HG03095 (cell line): ENCODE data around the gene NELFCD.
"Not testable (repeated sequence)": the region's sequence is repeated elsewhere in the genome, so short reads cannot be mapped to it uniquely, and the experiment has no call there.

Experiments used
- ATAC-seq: cut with Tn5 transposase; IDR thresholded peaks from one replicate; pipeline ENCODE4 v1.9.1; 2021; ENCODE audit warnings: moderate library complexity; ENCODE audit not compliant: unreplicated experiment

NELFCD gene

GRCh38 chr20:59023616-59024015, 42.6 kb downstream of the NELFCD start:
- no peak for ATAC-seq

GRCh38 chr20:59024111-59024530, 43.1 kb downstream of the NELFCD start:
- no peak for ATAC-seq

DNA sequence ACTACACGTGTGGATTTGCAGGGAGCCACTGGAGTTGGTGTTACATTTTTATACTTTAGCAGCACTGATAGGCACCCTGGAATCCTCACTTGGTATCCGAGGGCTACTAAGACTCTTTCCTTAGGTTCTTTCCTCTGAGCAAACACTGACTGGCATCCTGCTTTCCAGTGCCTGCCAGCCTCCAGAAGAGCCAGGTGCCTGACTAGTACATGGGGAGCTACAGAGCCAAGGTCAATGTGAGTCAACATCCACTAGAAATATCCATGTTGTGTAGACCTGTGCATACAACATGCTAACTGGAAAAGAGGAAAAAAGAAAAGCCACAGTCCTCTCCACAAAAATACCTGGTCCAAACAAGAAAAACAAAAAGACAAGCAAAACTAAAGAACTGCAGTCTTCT, 44.0 kb downstream of the NELFCD start:
- no peak for ATAC-seq

- ATAC-seq: no peak
These were observed 44.5 kb downstream of the NELFCD start for GRCh38 chr20:59025511-59025910.

DNA sequence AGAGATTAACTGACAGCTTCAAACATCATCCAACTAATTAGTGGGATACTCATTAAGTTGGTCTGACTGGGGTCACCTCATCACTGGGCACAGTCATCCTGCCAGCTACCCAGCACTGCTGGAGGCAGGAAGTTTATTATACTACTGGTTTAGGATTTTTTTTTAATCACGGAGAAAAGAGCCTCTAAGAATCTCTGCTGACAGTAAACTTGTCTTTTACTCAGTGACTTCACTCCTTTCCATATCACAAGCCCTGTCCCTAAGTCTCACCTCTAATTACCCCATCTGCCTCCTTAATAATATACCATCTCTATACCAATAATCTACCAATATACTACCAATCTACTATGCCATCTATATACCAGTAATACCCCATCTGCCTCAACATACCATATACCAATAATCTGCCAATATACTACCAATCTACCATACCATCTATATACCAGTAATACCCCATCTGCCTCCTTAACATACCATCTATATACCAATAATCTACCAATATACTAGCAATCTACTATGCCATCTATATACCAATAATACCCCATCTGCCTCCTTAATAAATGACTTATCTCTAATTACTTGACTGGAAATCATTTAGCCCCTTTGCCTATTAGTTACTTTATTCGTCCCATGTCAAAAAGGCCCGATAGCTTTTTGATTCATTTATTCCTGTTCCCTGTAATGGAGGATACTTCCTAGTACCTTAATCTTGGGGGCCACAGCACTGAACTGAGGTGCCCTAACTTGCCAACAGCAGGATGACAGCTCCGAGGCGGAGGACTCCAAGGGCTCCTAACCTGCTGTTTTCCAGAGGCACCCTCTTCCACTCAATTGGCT, 46.1 kb downstream of the NELFCD start:
- ATAC-seq: no peak

DNA sequence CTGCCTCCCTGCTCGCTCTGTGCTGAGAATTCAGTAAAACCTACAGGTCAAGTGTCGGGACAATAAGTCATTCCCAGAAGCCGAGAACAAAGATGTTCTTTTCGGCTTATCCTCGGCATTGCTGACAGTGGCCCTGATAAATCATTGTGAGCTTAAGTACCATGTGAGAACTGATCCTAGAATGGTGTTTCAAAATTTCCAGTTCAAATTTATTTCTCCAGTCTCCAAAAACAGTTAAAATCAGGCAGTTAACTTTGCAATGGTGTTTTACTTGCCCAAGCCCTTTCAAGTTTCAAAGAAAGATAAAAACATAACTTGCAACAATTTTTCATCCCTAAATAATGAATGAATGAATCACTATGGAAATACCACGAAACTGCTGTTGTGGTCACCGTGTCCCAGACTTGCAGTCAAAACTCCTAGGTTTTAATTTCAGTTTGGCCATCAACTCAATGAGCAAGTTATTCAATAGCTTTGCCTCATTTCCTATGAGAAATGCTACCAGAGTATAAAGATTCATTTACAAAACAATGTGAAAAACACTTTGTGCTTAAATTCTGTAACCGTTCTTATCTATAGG, 46.8 kb downstream of the NELFCD start:
- no peak for ATAC-seq

- ATAC-seq: no peak
These were observed 47.8 kb downstream of the NELFCD start for GRCh38 chr20:59028812-59029211.

GRCh38 chr20:59030911-59031563, 50.0 kb downstream of the NELFCD start:
- no peak for ATAC-seq

- ATAC-seq: no peak
These were observed 50.5 kb downstream of the NELFCD start for GRCh38 chr20:59031564-59032022.

GRCh38 chr20:59032023-59032712, 51.1 kb downstream of the NELFCD start, which contains the start of gene ATP5F1E:
ATP5F1E (minus strand) TSS chr20:59032335; CDS start chr20:59032251, 84 bp downstream.
- peak; percentile 90 for ATAC-seq

DNA sequence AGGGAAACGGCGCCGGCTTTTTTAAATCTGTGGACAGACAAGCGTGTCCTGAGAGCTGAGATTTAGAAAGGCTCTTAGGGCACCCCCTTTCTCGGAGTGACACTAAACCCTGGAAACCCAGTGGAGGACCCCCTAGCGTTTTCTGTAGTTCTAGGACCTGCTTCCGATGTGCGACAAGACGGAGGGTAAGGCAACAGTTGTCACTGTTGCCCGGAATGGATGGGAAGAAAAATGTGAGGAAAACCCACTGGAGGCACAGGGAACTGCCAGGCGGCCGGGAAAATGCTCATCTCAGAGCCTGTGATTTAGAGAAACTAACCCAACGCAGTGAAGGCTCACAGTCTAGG, 51.6 kb downstream of the NELFCD start:
- no peak for ATAC-seq

DNA sequence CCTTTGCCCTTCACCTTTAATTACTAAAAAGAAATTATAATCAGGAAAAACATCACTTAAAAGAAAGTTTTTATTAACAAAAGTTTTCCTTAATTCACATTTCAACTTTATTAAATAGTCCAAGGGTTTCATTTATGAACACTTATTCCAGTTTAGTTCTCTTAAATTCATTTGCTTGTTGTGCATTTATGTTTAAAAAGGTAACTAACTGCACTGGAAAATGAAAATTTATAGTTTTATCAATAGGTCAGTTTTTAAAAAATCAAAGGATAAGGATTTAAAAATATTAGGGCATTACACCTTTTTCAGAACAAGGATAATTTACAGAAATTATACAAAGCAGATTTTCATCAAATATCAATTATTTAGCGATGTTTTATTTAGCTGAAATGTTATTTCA, 52.0 kb downstream of the NELFCD start:
- ATAC-seq: no peak

GRCh38 chr20:59033616-59034165, 52.6 kb downstream of the NELFCD start:
- no peak for ATAC-seq

- no peak for ATAC-seq
These were observed 54.3 kb downstream of the NELFCD start for GRCh38 chr20:59035381-59035780.

GRCh38 chr20:59037386-59037785, 56.3 kb downstream of the NELFCD start:
- ATAC-seq: no peak

GRCh38 chr20:59039233-59039632, 58.2 kb downstream of the NELFCD start:
- ATAC-seq: no peak

- no peak for ATAC-seq
These were observed 59.6 kb downstream of the NELFCD start for GRCh38 chr20:59040667-59041066.

GRCh38 chr20:59041487-59041886, 60.4 kb downstream of the NELFCD start:
- ATAC-seq: not testable (repeated sequence)

GRCh38 chr20:59042151-59042795, 61.2 kb downstream of the NELFCD start, which contains the start of gene PRELID3B:
PRELID3B (minus strand) TSS chr20:59042786; CDS start chr20:59042730, 56 bp downstream.
- peak; percentile 30 for ATAC-seq
